Vagina (tissue), 2 donors: ENCODE results near the gene SH3BP2. TPM values are rescaled to one million over a fixed set of nuclear protein-coding genes. Genes with fewer than 3 reads are reported as not detected.

Experiments used
- DNase-seq, 2 donors: peaks; one replicate each; pipeline ENCODE4 v3.0.0-alpha.2; 2017; ENCODE audit errors: extremely low spot score in 2 of 2
- H3K27ac ChIP-seq: fragments of 200-600 bp; sonication (generic); one replicate; pipeline ENCODE4 v1.5.1; 2019
- H3K27me3 ChIP-seq: fragments of 200-600 bp; sonication (generic); one replicate; pipeline ENCODE4 v1.5.1; 2019
- H3K36me3 ChIP-seq, 2 donors: fragments of 200-600 bp; sonication (generic); one replicate each; pipeline ENCODE4 v1.5.1; 2017 to 2019
- H3K4me1 ChIP-seq: fragments of 200-600 bp; sonication (generic); one replicate; pipeline ENCODE4 v1.5.1; 2019
- H3K4me3 ChIP-seq, 2 donors: fragments of 200-600 bp; sonication (generic); 1 replicate in 1 of 2; 2 replicates in 1 of 2; pipeline ENCODE4 v1.5.1; 2016 to 2019
- H3K9me3 ChIP-seq: fragments of 200-600 bp; sonication (generic); one replicate; pipeline ENCODE4 v1.5.1; 2019
- POLR2A ChIP-seq, 2 donors: fragments of 450-650 bp; IDR thresholded peaks; one replicate each; pipeline ENCODE4 v1.6.1; 2017; ENCODE audit warnings: antibody characterized with exemption in 2 of 2, mild to moderate bottlenecking in 2 of 2, moderate library complexity in 2 of 2
- POLR2AphosphoS5 ChIP-seq, 2 donors: sonication (generic); formaldehyde crosslinking; IDR thresholded peaks; one replicate each; pipeline ENCODE4 v1.9.0; 2017; ENCODE audit warnings: antibody characterized with exemption in 2 of 2, mild to moderate bottlenecking in 2 of 2, low read depth in 1 of 2; ENCODE audit not compliant: insufficient read depth in 1 of 2
- intact Hi-C: fragments of 100-400 bp; cut with DNase I; formaldehyde crosslinking; loops from one replicate; pipeline ENCODE4 v1.15.1; 2023
- total RNA-seq: library from RNA; depleted of rRNA; stranded (reverse); fragments of >200 nt; gene quantifications from one replicate; pipeline ENCODE4 v1.2.3, GENCODE V29; 2016
- TF ChIP-seq, protein P1 (sequence below), 3 experiments: fragments of 450-650 bp in 2 of 3; fragments of 200-600 bp in 1 of 3; sonication (generic) in 1 of 3; IDR thresholded peaks; one replicate each; pipeline ENCODE4 v1.5.1; 2017 to 2019; ENCODE audit warnings: antibody characterized with exemption in 3 of 3, mild to moderate bottlenecking in 2 of 3, moderate library complexity in 2 of 3

Gene SH3BP2
- total RNA-seq, 1 donor from 2014 or later: 102 TPM

GRCh38 chr4:2832981-2833670, 40.2 kb downstream of the SH3BP2 start:
- Histone ChIP-seq H3K9me3 (no peaks in the 10 kb centered on the region), H3K4me3 (no peak overlapping the region), H3K27ac (no peak overlapping the region), H3K36me3 (peaks cover 0 to 52% of the 10 kb centered on the region in 2 donors), H3K4me1 (peaks cover 14% of the 10 kb centered on the region), H3K27me3 (no peaks in the 10 kb centered on the region)
- peak; percentile 52 to 62 for DNase-seq
- intact Hi-C loops: no loop called here
- TF ChIP-seq POLR2AphosphoS5 (IDR thresholded peaks at IDR 0.05; ENCODE audit: insufficient read depth in 1 of 2, low read depth in 1 of 2) (no peak), POLR2A (IDR thresholded peaks at IDR 0.05) (no peak)
- TF ChIP-seq, protein P1, sequence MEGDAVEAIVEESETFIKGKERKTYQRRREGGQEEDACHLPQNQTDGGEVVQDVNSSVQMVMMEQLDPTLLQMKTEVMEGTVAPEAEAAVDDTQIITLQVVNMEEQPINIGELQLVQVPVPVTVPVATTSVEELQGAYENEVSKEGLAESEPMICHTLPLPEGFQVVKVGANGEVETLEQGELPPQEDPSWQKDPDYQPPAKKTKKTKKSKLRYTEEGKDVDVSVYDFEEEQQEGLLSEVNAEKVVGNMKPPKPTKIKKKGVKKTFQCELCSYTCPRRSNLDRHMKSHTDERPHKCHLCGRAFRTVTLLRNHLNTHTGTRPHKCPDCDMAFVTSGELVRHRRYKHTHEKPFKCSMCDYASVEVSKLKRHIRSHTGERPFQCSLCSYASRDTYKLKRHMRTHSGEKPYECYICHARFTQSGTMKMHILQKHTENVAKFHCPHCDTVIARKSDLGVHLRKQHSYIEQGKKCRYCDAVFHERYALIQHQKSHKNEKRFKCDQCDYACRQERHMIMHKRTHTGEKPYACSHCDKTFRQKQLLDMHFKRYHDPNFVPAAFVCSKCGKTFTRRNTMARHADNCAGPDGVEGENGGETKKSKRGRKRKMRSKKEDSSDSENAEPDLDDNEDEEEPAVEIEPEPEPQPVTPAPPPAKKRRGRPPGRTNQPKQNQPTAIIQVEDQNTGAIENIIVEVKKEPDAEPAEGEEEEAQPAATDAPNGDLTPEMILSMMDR (IDR thresholded peaks at IDR 0.05): no peak

- H3K4me3 ChIP-seq: no peak overlapping the region
- H3K9me3 ChIP-seq: no peaks in the 10 kb centered on the region
- TF ChIP-seq POLR2A (IDR thresholded peaks at IDR 0.05) (no peak), POLR2AphosphoS5 (IDR thresholded peaks at IDR 0.05; ENCODE audit: insufficient read depth in 1 of 2, low read depth in 1 of 2) (no peak)
- TF ChIP-seq, protein P1 (IDR thresholded peaks at IDR 0.05): no peak
- intact Hi-C loops: no loop called here
- peaks cover 0 to 52% of the 10 kb centered on the region in 2 donors for H3K36me3 ChIP-seq
- H3K27ac ChIP-seq: no peak overlapping the region
- H3K4me1 ChIP-seq: peaks cover 18% of the 10 kb centered on the region
- peak in 1 of 2 donors; percentile 62 for DNase-seq
- H3K27me3 ChIP-seq: no peaks in the 10 kb centered on the region
Measured at GRCh38 chr4:2833671-2834000, 40.8 kb downstream of the SH3BP2 start.

DNA sequence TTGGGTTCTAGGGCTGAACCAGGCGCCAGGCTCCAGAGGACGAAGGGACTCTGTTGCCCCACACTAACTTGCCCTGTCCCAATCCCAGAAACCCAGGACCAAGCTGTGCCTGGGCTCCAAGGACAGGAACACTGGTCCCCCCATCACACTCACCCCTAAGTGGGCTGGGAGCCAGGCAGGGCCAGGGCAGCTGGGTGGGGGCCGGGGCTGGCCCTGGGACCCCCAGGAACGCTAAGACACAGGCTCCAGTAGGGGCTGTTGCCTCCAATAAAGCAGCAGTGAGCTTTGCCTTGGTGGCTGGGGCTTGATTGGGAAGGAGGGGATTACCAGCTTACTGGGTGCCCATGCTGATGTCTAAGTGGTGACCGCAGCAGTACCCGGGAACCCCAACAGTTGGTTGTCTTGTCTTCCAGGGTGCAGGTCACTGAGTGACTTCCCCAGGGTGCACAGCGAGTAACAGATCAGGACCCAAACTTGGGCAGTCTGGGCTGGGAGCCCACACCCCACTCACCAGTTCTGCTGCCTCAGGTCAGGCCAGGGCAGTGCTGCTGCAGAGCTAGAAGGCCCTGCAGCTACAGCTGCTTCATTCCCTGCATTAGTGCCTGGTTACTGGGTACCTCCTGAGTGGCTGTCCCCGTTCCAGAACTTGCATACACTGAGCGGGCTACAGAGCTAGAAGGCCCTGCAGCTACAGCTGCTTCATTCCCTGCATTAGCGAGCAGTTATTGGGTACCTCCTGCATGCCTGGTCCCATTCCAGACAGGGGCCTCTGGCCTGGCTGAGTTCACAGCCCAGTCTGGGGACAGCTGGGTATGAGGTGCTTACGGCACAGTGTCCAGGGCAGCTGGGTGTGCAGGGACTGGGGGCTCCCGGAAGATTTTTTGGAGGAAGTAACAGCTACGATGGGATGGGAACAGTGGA, 41.4 kb downstream of the SH3BP2 start:
- DNase-seq: peak; percentile 80 to 82
- peaks cover 0 to 46% of the 10 kb centered on the region in 2 donors for H3K36me3 ChIP-seq
- H3K27ac ChIP-seq: no peak overlapping the region

DNA sequence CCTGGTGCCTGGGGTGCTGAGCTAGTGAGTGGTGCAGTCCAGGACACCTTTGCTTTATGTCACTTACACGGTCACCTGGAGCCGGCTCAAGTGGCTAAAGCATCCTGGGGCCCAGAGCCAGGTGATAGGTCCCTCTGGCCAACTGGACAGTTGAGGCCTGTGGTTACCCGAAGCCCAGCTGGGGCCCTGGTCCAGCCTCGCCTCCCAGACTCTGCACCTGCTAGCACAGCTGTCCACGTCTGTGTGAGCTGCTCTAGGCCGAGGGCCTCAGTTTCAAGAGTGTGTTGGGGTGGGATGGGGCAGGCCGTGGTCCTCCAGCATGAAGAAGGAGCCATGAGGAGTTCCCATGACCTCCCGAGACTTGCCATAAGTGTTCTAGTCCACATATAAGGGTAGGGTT, 43.1 kb downstream of the SH3BP2 start:
- H3K9me3 ChIP-seq: no peaks in the 10 kb centered on the region
- H3K4me1 ChIP-seq: peaks cover 18% of the 10 kb centered on the region
- peaks cover 0 to 37% of the 10 kb centered on the region in 2 donors for H3K36me3 ChIP-seq
- TF ChIP-seq POLR2AphosphoS5 (IDR thresholded peaks at IDR 0.05; ENCODE audit: insufficient read depth in 1 of 2, low read depth in 1 of 2) (no peak), POLR2A (IDR thresholded peaks at IDR 0.05) (no peak)
- TF ChIP-seq, protein P1 (IDR thresholded peaks at IDR 0.05): no peak
- peak in 1 of 2 donors; percentile 82 for DNase-seq
- intact Hi-C loops: no loop called here
- no peak overlapping the region for H3K4me3 ChIP-seq
- H3K27ac ChIP-seq: no peak overlapping the region
- no peaks in the 10 kb centered on the region for H3K27me3 ChIP-seq

More for the DNA sequence above, 41.4 kb downstream of the SH3BP2 start:
- H3K4me1 ChIP-seq: peaks cover 18% of the 10 kb centered on the region
- intact Hi-C loops: no loop called here
- H3K4me3 ChIP-seq: no peak overlapping the region
- no peaks in the 10 kb centered on the region for H3K27me3 ChIP-seq
- TF ChIP-seq, protein P1 (IDR thresholded peaks at IDR 0.05): no peak
- TF ChIP-seq POLR2A (IDR thresholded peaks at IDR 0.05) (no peak), POLR2AphosphoS5 (IDR thresholded peaks at IDR 0.05; ENCODE audit: insufficient read depth in 1 of 2, low read depth in 1 of 2) (no peak)
- H3K9me3 ChIP-seq: no peaks in the 10 kb centered on the region
